HG03060 (cell line): Measurements from ENCODE around the gene NEURL1.
"Not testable (repeated sequence)": the region's sequence is repeated elsewhere in the genome, so short reads cannot be mapped to it uniquely, and the experiment has no call there.

Source experiments
- ATAC-seq: cut with Tn5 transposase; IDR thresholded peaks from one replicate; pipeline ENCODE4 v1.9.1; 2021; ENCODE audit warnings: low read depth, moderate number of reproducible peaks; ENCODE audit not compliant: unreplicated experiment

NEURL1 gene

DNA sequence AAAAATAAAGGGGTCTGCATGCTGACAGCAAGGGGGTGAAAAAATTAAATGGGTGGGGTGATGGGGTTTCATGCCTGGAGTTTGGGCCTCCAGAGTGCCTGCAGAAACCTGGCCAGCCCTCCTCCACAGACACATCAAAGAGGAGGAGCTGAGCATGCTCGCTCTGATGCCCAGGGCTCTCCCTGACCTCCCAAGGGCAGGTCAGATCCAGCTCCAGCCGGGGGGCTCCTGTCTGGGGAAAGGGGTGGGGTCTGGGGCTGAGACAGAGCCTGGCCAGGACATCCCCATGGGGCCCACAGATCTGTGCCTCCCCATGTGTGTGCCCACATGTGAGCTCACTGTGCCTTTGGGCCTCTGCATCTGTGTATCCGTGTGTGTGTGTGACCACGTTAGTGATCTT is 33.9 kb upstream of the NEURL1 start:
- ATAC-seq = no peak

DNA sequence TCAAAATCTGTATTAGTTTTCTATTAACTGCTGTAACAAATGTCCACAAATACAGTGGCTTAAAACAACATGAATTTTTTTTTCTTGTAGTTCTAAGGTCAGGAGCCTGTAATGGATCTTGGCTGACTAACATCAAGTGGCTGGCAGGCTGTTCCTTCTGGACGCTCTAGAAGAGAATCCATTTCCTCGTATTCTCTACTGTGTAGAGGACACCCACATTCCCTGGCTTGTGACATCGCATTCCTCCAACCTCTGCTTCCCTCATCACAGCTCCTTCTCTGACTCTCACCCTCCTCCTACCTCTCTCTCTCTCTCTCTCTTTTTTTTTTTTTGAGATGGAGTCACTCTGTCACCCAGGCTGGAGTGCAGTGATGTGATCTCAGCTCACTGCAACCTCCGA is 30.0 kb upstream of the NEURL1 start:
- ATAC-seq = no peak

- no peak for ATAC-seq
Observed at GRCh38 chr10:103465411-103466179, 27.9 kb upstream of the NEURL1 start.

DNA sequence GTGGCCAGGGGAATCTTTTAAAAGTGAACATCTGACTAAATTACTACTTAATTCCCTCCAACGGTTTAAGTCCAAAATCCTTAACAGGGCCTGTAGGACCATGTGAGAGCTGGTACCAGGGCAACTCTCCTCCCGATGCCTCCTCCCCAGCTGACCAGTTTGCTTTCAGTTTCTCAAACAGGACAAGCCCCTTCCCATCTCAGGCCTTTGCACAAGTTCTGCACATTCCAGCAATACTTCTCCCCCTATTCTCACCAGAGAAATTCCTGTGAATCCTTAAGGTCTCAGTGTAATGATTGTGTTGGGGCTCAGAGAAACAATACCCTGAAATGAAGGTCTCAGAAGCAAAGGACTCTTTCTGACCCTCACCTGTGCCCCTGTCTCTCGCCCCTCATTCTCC is 26.8 kb upstream of the NEURL1 start:
- ATAC-seq = no peak

- no peak for ATAC-seq
Observed at GRCh38 chr10:103467406-103467805, 26.1 kb upstream of the NEURL1 start.

DNA sequence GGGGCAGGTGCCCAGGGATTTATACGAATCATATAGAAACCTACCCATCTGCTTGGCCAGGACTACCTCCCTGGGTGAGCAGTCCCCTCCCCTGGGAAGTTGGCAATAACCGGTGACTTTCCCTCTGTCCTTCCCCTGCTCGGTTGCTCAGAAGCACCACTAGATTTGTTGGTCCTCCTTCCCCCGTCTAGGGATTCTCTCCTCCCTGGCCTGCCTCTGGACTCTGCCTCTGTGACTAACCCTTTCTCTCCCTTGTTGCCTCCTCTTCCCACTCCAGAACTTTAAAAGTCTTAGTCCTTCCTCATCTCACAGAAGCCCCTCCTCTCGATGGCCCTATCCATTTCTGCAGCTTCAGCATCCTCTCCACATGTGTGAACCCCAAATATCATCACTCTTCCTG is 24.3 kb upstream of the NEURL1 start:
- no peak for ATAC-seq

GRCh38 chr10:103470761-103471653 is 22.5 kb upstream of the NEURL1 start:
- ATAC-seq = peak; percentile 55

- no peak for ATAC-seq
Observed at GRCh38 chr10:103472005-103472404, 21.5 kb upstream of the NEURL1 start.

DNA sequence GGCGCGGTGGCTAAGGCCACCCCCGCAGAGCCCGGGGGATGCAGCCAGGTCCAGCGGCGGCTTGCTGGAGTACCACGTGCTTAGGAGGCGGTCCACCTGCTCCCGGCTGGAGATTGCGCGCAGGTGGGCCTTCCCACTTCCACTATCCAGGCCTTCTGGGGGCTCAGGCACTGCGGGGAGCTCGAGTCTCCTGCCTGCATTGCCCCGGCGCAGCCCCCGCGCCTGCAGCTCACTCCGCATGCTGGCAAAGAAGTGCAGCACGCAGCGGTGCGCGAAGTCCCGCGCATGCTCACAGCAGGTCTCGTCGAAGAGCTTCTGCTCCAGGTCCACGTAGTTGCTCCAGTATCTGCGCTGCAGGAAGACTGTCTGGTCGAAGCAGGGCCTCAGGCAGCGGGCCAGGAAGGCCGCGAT is 20.2 kb upstream of the NEURL1 start:
- ATAC-seq = no peak

- ATAC-seq = no peak
Observed at GRCh38 chr10:103474077-103474476, 19.4 kb upstream of the NEURL1 start.

GRCh38 chr10:103475437-103475836 is 18.1 kb upstream of the NEURL1 start:
- ATAC-seq = no peak

DNA sequence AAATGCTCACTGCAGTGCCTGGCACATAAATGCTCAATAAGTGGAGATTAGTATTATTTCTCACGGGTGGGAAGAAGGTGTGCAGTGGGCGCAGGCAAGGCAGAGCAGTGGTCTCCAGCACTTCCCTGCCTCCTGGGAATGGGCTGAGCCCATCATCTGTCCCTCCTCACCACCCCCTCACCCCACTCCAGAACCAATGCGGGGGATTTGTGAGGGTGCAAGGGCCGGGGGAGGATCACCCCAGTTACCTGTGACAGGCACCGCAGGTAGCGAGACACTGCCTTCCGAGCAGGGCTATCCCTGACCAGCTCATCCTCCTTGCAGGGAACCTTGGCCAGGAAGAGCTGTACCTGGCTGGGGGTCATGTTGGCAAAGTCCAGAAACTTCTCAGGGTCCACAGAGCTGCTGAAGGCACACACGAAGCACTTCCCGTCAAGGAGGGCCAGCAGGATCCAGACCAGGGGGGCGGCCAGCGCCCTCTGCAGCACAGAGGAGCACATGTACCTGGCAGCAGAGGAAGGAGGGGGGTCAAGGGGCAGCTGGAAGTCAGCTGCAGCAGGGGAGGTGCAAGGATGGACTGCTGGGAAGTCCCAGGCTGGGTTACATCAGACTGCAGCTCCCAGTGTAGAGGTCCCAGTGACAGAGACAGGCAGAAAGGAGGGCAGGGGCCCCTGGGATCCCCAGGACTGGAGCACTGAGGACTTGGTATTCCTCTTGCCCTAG is 17.3 kb upstream of the NEURL1 start:
- ATAC-seq = no peak

GRCh38 chr10:103478671-103479070 is 14.8 kb upstream of the NEURL1 start:
- ATAC-seq = no peak

DNA sequence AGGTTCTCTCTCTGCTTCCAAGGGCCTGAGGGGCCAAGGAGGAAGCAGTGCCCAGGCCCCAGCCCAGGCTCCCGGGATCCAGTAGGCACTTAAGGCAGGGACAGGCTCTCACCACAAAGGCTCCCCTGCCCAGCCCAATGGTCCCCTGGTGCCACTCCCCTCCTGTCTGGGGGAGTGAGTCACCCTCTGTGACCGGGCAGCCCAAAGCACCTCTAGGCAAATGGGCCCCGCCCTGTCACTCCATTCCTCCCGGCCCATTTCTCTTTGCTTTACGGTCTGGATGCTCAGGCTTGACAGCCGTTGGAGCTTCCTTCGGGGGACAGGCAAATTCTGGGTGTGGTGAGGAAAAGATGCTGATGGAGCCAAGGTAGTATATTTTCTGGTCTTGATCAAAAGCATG is 14.4 kb upstream of the NEURL1 start, which contains the start of gene CALHM3:
TSS of gene CALHM3 (minus strand) at position 106 of the 400 bp plus-strand sequence. CDS start 208 bp downstream, outside the sequence.
- no peak for ATAC-seq

GRCh38 chr10:103480521-103480920 is 13.0 kb upstream of the NEURL1 start:
- no peak for ATAC-seq

DNA sequence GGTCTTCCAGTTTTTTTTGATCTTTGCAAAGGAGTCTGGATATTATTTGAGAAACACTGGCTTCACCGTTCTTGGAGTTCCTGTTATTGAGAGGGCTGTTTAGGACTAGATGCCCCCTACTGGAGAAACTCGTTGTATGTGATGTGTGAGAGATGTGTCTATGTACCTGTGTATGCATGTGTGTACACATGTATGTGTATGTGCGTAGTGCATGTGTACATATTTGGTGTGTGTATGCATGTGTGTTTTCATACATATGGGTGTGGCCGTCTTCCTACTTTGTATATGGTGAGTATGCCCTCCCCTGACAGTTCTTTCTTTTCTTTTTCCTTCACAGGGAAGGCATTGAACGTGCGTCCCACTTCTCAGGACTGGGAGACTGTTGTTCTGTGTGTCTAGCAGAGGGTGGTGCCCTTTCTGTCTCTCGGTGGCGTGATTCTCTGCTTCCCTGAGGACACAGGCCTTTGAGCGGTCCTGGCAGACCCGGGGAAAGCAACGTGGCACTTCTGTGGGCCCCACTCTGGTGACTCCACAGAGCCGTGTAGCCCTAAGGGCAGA is 11.5 kb upstream of the NEURL1 start:
- ATAC-seq = no peak

DNA sequence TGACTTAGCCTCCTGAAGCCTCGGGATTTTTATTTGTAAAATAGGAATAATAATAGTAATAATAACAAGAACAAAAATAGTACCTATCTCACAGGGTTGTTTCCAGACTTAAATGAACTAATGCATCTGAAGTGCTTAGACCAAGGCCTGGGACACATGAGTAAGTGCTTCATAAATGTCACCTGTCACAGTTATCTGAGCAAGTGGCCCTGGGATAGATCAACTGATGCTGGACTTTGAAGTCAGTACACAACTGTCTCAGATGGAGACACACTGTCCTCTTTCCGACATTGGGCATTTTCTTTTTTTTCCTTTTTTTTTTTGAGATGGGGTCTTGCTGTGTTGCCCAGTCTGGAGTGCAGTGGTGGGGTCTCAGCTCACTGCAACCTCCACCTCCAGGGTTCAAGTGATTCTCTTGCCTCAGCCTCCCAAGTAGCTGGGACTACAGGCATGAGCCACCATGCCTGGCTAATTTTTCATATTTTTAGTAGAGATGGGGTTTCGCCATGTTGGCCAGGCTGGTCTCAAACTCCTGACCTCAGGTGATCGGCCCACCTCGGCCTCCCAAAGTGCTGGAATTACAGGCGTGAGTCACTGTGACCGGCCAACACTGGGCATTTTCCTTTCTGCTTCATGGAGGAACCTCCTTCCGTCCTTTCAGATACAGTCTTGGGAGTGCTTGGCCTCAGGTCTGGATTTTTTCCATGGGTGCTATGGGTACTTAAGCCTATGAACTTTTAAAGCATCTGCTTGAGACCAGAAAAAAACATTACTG is 6.7 kb upstream of the NEURL1 start:
- ATAC-seq = not testable (repeated sequence)

GRCh38 chr10:103487410-103487708 is 6.1 kb upstream of the NEURL1 start:
- ATAC-seq = no peak

DNA sequence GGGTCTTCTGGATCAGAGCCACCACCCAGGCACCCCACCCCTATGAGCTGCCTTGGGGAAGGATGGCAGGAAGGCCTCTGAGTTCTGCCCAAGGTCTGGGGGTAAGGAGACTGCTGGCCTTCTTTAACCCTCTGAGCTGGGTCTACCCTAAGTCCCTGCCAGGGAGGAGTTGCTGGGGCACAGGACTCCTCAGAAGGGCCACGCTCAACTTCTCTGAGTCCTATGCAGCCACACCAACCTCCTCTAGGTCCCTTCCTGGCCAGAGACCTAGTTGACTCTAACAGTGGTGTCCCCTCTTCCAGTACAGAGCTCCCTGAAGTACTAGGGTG is 2.6 kb upstream of the NEURL1 start:
- no peak for ATAC-seq

DNA sequence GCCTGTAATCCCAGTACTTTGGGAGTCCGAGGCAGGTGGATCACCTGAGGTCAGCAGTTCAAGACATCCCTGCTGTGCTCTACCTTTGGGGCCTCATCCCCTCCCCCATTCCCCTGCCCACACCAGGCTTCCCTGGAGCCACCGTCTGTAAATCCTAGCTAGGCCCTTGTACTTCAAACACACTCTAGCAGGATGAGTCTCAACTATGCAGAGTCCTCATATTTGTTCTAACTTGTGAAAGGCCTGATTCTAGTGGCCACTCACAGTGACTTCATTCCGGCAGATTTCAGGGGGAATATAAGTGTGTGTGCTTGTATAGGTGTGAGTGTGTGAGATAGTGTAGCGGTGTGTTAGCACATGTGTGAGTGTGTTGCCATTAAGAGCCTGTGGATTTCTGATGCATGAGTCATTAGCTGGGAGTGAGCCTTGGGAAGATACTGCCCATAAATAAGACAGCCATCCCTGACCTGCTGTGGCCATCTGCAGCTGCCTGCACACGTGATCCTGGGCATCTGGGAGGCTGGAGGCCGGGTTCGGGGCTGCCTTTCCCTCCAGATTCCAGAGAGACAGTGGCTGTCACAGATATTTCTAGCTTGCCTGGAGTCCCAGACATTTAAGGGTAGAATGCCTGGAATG is 1.7 kb upstream of the NEURL1 start:
- no peak for ATAC-seq
